GM23248 (cell line): Measurements from ENCODE around the gene MTMR8. TPM values are rescaled to one million over a fixed set of nuclear protein-coding genes. Genes with fewer than 3 reads are reported as not detected.

Experiments
- DNase-seq: peaks from one replicate; pipeline ENCODE4 v3.0.0-alpha.2; 2015
- H2AFZ ChIP-seq: fragments of 200-600 bp; sonication (generic); 2 replicates; pipeline ENCODE4 v1.6.1; 2016; ENCODE audit warnings: antibody characterized with exemption
- H3F3A ChIP-seq: fragments of 200-600 bp; sonication (generic); 2 replicates; pipeline ENCODE4 v1.6.1; 2016; ENCODE audit warnings: mild to moderate bottlenecking, antibody characterized with exemption, mixed run types; ENCODE audit not compliant: insufficient read depth
- H3K27ac ChIP-seq: fragments of 200-600 bp; sonication (generic); 2 replicates; pipeline ENCODE4 v1.5.1; 2016; ENCODE audit warnings: mild to moderate bottlenecking
- H3K27me3 ChIP-seq: fragments of 200-600 bp; sonication (generic); replicated peaks from 2 replicates; pipeline ENCODE4 v1.6.1; 2016; ENCODE audit warnings: mild to moderate bottlenecking; ENCODE audit not compliant: insufficient read depth
- H3K36me3 ChIP-seq: fragments of 200-600 bp; sonication (generic); 2 replicates; pipeline ENCODE4 v1.6.1; 2016; ENCODE audit warnings: low read depth, mild to moderate bottlenecking
- H3K4me1 ChIP-seq: fragments of 200-600 bp; sonication (generic); 2 replicates; pipeline ENCODE4 v1.6.1; 2016; ENCODE audit warnings: mild to moderate bottlenecking; ENCODE audit not compliant: insufficient read depth
- H3K4me2 ChIP-seq: fragments of 200-600 bp; sonication (generic); one replicate; pipeline ENCODE4 v1.6.1; 2016; ENCODE audit warnings: mild to moderate bottlenecking; ENCODE audit not compliant: unreplicated experiment
- H3K4me3 ChIP-seq: fragments of 200-600 bp; sonication (generic); 2 replicates; pipeline ENCODE4 v1.5.1; 2016; ENCODE audit warnings: mild to moderate bottlenecking
- H3K79me2 ChIP-seq: fragments of 200-600 bp; sonication (generic); 2 replicates; pipeline ENCODE4 v1.6.1; 2016; ENCODE audit warnings: mild to moderate bottlenecking; ENCODE audit not compliant: insufficient read depth
- H3K9ac ChIP-seq: fragments of 200-600 bp; sonication (generic); 2 replicates; pipeline ENCODE4 v1.6.1; 2016; ENCODE audit warnings: mild to moderate bottlenecking
- H3K9me2 ChIP-seq: fragments of 200-600 bp; sonication (generic); 2 replicates; pipeline ENCODE4 v1.6.1; 2016; ENCODE audit warnings: mixed run types, mild to moderate bottlenecking, moderate library complexity; ENCODE audit not compliant: insufficient read depth
- H3K9me3 ChIP-seq: fragments of 200-600 bp; sonication (generic); one replicate; pipeline ENCODE4 v1.6.1; 2017; ENCODE audit warnings: low read depth
- H4K20me1 ChIP-seq: fragments of 200-600 bp; sonication (generic); 2 replicates; pipeline ENCODE4 v1.6.0; 2016; ENCODE audit not compliant: insufficient read depth
- EZH2 ChIP-seq: fragments of 200-600 bp; sonication (generic); IDR thresholded peaks from 2 replicates; pipeline ENCODE4 v1.6.1; 2018; ENCODE audit warnings: antibody characterized with exemption, mild to moderate bottlenecking; ENCODE audit not compliant: insufficient read depth, poor library complexity, severe bottlenecking
- EZH2phosphoT487 ChIP-seq: fragments of 200-600 bp; sonication (generic); IDR thresholded peaks from 2 replicates; pipeline ENCODE4 v1.6.1; 2018; ENCODE audit warnings: antibody characterized with exemption, moderate library complexity, mild to moderate bottlenecking, low read depth; ENCODE audit not compliant: insufficient read depth
- WGBS, 2 experiments: methylation state at CpG; one replicate each; pipeline ENCODE4 v1.1.6; 2015 to 2017; ENCODE audit warnings: low lambda C conversion rate in 2 of 2, low coverage in 1 of 2; ENCODE audit errors: missing lambda C conversion rate in 2 of 2; 5-methylcytosine and 5-hydroxymethylcytosine counted together
- in situ Hi-C: fragments of 300-500 bp; cut with MboI; formaldehyde crosslinking; loops from 2 replicates; pipeline ENCODE4 v1.15.0; 2020
- polyA plus RNA-seq: library from polyadenylated mRNA; unstranded; fragments of >200 nt; fragmentation: Nextera tagmentation; extraction: Ambion mirVana; gene quantifications from 2 replicates; pipeline ENCODE4 v1.2.1, GENCODE V29; 2016
- total RNA-seq: library from RNA; depleted of rRNA; stranded (reverse); fragments of >200 nt; shearing (Covaris generic); gene quantifications from 2 replicates; pipeline ENCODE4 v1.2.3, GENCODE V29; 2014

The MTMR8 gene
- total and polyA plus RNA-seq, 2 experiments from 2014 or later: 0.10 TPM; not detected in 1

DNA sequence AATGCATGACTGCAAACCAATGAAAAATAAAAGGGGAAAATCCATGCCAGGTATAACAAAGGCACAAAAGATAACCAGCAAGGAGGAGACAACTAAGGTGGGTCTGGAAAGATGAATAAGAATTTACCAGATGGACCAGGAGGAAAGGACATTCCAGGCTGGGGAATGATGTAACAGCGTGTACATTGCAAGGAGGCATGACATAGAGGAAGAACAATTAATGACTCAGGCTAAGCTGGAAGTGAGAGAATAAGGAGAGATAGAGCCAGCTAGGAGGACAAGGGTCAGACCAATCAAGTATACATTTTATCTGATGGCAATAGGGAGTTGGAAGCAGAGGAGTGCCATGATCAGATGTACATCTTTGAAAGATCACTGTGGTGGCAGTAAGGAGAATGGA is 57.0 kb downstream of the MTMR8 start:
- no peaks in the 10 kb centered on the region for H3K9me3 ChIP-seq
- no peak overlapping the region for H2AFZ ChIP-seq
- no peaks in the 10 kb centered on the region for H3F3A ChIP-seq
- no peak overlapping the region for H3K9ac ChIP-seq
- TF ChIP-seq EZH2: no peak
- no peak for TF ChIP-seq EZH2phosphoT487
- H3K79me2 ChIP-seq: no peaks in the 10 kb centered on the region
- 70 to 73% methylated on average over 1 of the region's 1 CpG for WGBS, 2 experiments
- no peak overlapping the region for H3K4me2 ChIP-seq
- H3K27me3 ChIP-seq: no peaks in the 10 kb centered on the region
- in situ Hi-C loops: no loop called here
- no peaks in the 10 kb centered on the region for H3K4me1 ChIP-seq
- no peak for DNase-seq
- H3K4me3 ChIP-seq: no peak overlapping the region
- no peaks in the 10 kb centered on the region for H3K36me3 ChIP-seq
- no peak overlapping the region for H3K27ac ChIP-seq
- H4K20me1 ChIP-seq: no peaks in the 10 kb centered on the region
- H3K9me2 ChIP-seq: no peaks in the 10 kb centered on the region

- no peak overlapping the region for H3K9ac ChIP-seq
- H3K27ac ChIP-seq: no peak overlapping the region
- H3K9me2 ChIP-seq: no peaks in the 10 kb centered on the region
- WGBS, 2 experiments: 6 to 14% methylated on average over 3 of the region's 3 CpGs
- DNase-seq: no peak
- no peak overlapping the region for H3K4me3 ChIP-seq
- in situ Hi-C loops: no loop called here
- no peaks in the 10 kb centered on the region for H3K36me3 ChIP-seq
- no peaks in the 10 kb centered on the region for H3K79me2 ChIP-seq
- no peaks in the 10 kb centered on the region for H3F3A ChIP-seq
- H3K4me1 ChIP-seq: no peaks in the 10 kb centered on the region
- TF ChIP-seq EZH2: no peak
- no peak overlapping the region for H3K4me2 ChIP-seq
- H3K9me3 ChIP-seq: no peaks in the 10 kb centered on the region
- no peaks in the 10 kb centered on the region for H4K20me1 ChIP-seq
- no peaks in the 10 kb centered on the region for H3K27me3 ChIP-seq
- no peak overlapping the region for H2AFZ ChIP-seq
Observed at GRCh38 chrX:64334467-64334866, 60.8 kb downstream of the MTMR8 start.

DNA sequence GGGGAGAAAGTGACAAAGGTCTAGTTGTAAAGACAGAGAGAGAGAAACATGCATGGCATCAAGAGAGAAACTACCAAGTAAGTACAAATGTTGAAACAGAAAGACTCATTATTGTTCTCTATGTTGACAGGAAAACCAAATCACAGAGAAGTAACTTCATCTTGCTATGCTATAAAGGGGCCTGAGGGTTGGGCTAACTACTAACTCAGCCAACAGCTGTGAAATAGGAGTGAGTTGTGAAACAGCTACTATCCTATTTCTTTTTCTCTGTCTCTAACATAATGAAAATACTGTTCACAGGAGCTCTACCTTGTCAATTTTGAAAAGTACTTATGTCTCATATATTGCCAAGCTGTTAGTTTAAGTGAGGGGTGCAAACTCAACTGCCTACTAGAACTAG is 65.0 kb downstream of the MTMR8 start:
- TF ChIP-seq EZH2 (no peak), EZH2phosphoT487 (no peak)
- no peaks in the 10 kb centered on the region for H3K9me3 ChIP-seq
- in situ Hi-C loops: no loop called here

GRCh38 chrX:64321507-64321906 is 73.7 kb downstream of the MTMR8 start:
- in situ Hi-C loops: no loop called here
- no peaks in the 10 kb centered on the region for H3K4me1 ChIP-seq
- H3K27ac ChIP-seq: no peak overlapping the region
- H3F3A ChIP-seq: no peaks in the 10 kb centered on the region
- TF ChIP-seq EZH2phosphoT487: no peak
- TF ChIP-seq EZH2: no peak
- no peak overlapping the region for H3K4me3 ChIP-seq
- H3K9me3 ChIP-seq: no peaks in the 10 kb centered on the region
- H3K9me2 ChIP-seq: no peaks in the 10 kb centered on the region
- no peak overlapping the region for H3K9ac ChIP-seq
- no peaks in the 10 kb centered on the region for H3K27me3 ChIP-seq
- 31 to 37% methylated on average over 2 of the region's 2 CpGs for WGBS, 2 experiments
- H3K36me3 ChIP-seq: no peaks in the 10 kb centered on the region
- DNase-seq: no peak
- no peak overlapping the region for H2AFZ ChIP-seq
- no peaks in the 10 kb centered on the region for H3K79me2 ChIP-seq
- no peaks in the 10 kb centered on the region for H4K20me1 ChIP-seq
- H3K4me2 ChIP-seq: no peak overlapping the region

More for the DNA sequence above, 65.0 kb downstream of the MTMR8 start:
- Histone ChIP-seq H3K27me3 (no peaks in the 10 kb centered on the region), H3K4me3 (no peak overlapping the region), H3K4me1 (no peaks in the 10 kb centered on the region), H3K9ac (no peak overlapping the region), H3F3A (no peaks in the 10 kb centered on the region), H2AFZ (no peak overlapping the region), H3K9me2 (no peaks in the 10 kb centered on the region), H3K4me2 (no peak overlapping the region), H3K36me3 (no peaks in the 10 kb centered on the region), H3K27ac (no peak overlapping the region), H3K79me2 (no peaks in the 10 kb centered on the region), H4K20me1 (no peaks in the 10 kb centered on the region)
- no peak for DNase-seq

DNA sequence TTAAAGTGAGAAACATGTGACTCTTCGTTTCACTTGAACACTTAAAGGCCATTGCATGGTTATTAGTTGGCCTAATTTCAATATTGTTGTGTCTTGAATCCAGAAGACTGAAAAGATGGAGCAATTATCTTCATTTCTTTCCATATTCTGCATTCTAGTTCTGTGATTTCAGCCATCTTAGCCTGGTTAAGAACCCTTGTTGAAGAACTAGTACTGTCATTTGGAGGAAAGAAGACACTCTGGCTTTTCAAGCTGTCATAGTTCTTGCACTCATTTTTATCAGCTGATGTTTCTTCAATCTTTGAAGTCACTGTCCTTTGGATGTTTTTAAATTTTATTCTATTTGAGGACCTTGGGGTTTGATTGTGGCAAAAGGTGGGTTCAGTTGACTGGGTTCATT is 81.6 kb downstream of the MTMR8 start:
- no peak overlapping the region for H2AFZ ChIP-seq
- no peak overlapping the region for H3K9ac ChIP-seq
- H3K27me3 ChIP-seq: no peaks in the 10 kb centered on the region
- H3K4me2 ChIP-seq: no peak overlapping the region
- no peak overlapping the region for H3K4me3 ChIP-seq
- no peaks in the 10 kb centered on the region for H3K36me3 ChIP-seq
- no peak for DNase-seq
- no peaks in the 10 kb centered on the region for H3K4me1 ChIP-seq
- WGBS, 2 experiments: 10 to 25% methylated on average over 1 of the region's 1 CpG
- H3K27ac ChIP-seq: no peak overlapping the region
- H3K9me3 ChIP-seq: no peaks in the 10 kb centered on the region
- no peak for TF ChIP-seq EZH2
- TF ChIP-seq EZH2phosphoT487: no peak
- in situ Hi-C loops: no loop called here
- no peaks in the 10 kb centered on the region for H3K9me2 ChIP-seq
- no peaks in the 10 kb centered on the region for H4K20me1 ChIP-seq
- H3F3A ChIP-seq: no peaks in the 10 kb centered on the region
- H3K79me2 ChIP-seq: no peaks in the 10 kb centered on the region
